HEK293 (cell line): ENCODE measurements around the gene CRTC1.
A peak's percentile ranks its signal among the peaks of the same experiment; 100 is the strongest.

Experiments used
- GFI1B ChIP-seq: fragments of 450-650 bp; formaldehyde crosslinking; IDR thresholded peaks from 2 replicates; pipeline ENCODE4 v1.5.1; 2016; ENCODE audit warnings: missing biosample characterization, missing genetic modification characterization
- HOXA7 ChIP-seq: sonication (generic); formaldehyde crosslinking; IDR thresholded peaks from 2 replicates; pipeline ENCODE4 v1.8.1; 2022; ENCODE audit warnings: missing genetic modification reagents, borderline replicate concordance
- KLF7 ChIP-seq: fragments of 450-650 bp; formaldehyde crosslinking; IDR thresholded peaks from 2 replicates; pipeline ENCODE4 v1.5.1; 2016; ENCODE audit warnings: missing biosample characterization, missing genetic modification characterization, borderline replicate concordance
- RBAK ChIP-seq: fragments of 450-650 bp; formaldehyde crosslinking; IDR thresholded peaks from 2 replicates; pipeline ENCODE4 v1.5.1; 2016; ENCODE audit warnings: missing biosample characterization, missing genetic modification characterization
- REPIN1 ChIP-seq: fragments of 450-650 bp; formaldehyde crosslinking; IDR thresholded peaks from 2 replicates; pipeline ENCODE4 v1.5.1; 2017; ENCODE audit warnings: missing biosample characterization, missing genetic modification characterization, low read depth
- SCRT2 ChIP-seq: fragments of 450-650 bp; formaldehyde crosslinking; IDR thresholded peaks from 2 replicates; pipeline ENCODE4 v1.5.1; 2016; ENCODE audit warnings: missing biosample characterization, missing genetic modification characterization
- ZBTB48 ChIP-seq: fragments of 450-650 bp; formaldehyde crosslinking; IDR thresholded peaks from 2 replicates; pipeline ENCODE4 v1.5.1; 2016; ENCODE audit warnings: missing biosample characterization, missing genetic modification characterization
- ZBTB8A ChIP-seq: fragments of 450-650 bp; formaldehyde crosslinking; IDR thresholded peaks from 2 replicates; pipeline ENCODE4 v1.5.1; 2016; ENCODE audit warnings: missing biosample characterization, missing genetic modification characterization
- ZNF133 ChIP-seq: fragments of 450-650 bp; formaldehyde crosslinking; IDR thresholded peaks from 2 replicates; pipeline ENCODE4 v1.5.1; 2016; ENCODE audit warnings: missing biosample characterization, missing genetic modification characterization
- ZNF19 ChIP-seq: fragments of 450-650 bp; formaldehyde crosslinking; IDR thresholded peaks from 2 replicates; pipeline ENCODE4; 2016; ENCODE audit warnings: missing biosample characterization, missing genetic modification characterization, low read depth
- ZNF324 ChIP-seq: fragments of 450-650 bp; formaldehyde crosslinking; IDR thresholded peaks from 2 replicates; pipeline ENCODE4 v1.5.1; 2016; ENCODE audit warnings: missing biosample characterization, missing genetic modification characterization
- ZNF350 ChIP-seq: fragments of 450-650 bp; formaldehyde crosslinking; IDR thresholded peaks from 2 replicates; pipeline ENCODE4 v1.5.0; 2017; ENCODE audit warnings: missing biosample characterization, mild to moderate bottlenecking, missing genetic modification characterization
- ZNF354C ChIP-seq: fragments of 450-650 bp; formaldehyde crosslinking; IDR thresholded peaks from 2 replicates; pipeline ENCODE4 v1.5.1; 2016; ENCODE audit warnings: missing biosample characterization, missing genetic modification characterization, low read depth, borderline replicate concordance
- ZNF391 ChIP-seq: fragments of 450-650 bp; formaldehyde crosslinking; IDR thresholded peaks from 2 replicates; pipeline ENCODE4 v1.5.1; 2016; ENCODE audit warnings: low read depth, missing biosample characterization, missing genetic modification characterization, borderline replicate concordance
- ZNF394 ChIP-seq: fragments of 450-650 bp; formaldehyde crosslinking; IDR thresholded peaks from 2 replicates; pipeline ENCODE4 v1.5.1; 2016; ENCODE audit warnings: missing biosample characterization, missing genetic modification characterization, mild to moderate bottlenecking, moderate library complexity, borderline replicate concordance
- ZNF48 ChIP-seq: fragments of 450-650 bp; formaldehyde crosslinking; IDR thresholded peaks from 2 replicates; pipeline ENCODE4 v1.5.1; 2016; ENCODE audit warnings: missing biosample characterization, missing genetic modification characterization
- ZNF510 ChIP-seq: fragments of 450-650 bp; formaldehyde crosslinking; IDR thresholded peaks from 2 replicates; pipeline ENCODE4 v1.5.1; 2018; ENCODE audit warnings: mild to moderate bottlenecking, missing genetic modification characterization, missing biosample characterization; ENCODE audit not compliant: insufficient replicate concordance
- ZNF530 ChIP-seq: fragments of 450-650 bp; formaldehyde crosslinking; IDR thresholded peaks from 2 replicates; pipeline ENCODE4 v1.5.1; 2016; ENCODE audit warnings: low read depth, missing biosample characterization, missing genetic modification characterization
- ZNF626 ChIP-seq: fragments of 450-650 bp; sonication (Bioruptor Pico); formaldehyde crosslinking; IDR thresholded peaks from 2 replicates; pipeline ENCODE4 v1.5.1; 2018; ENCODE audit warnings: missing biosample characterization, missing genetic modification characterization, inconsistent platforms
- ZNF664 ChIP-seq: fragments of 450-650 bp; formaldehyde crosslinking; IDR thresholded peaks from 2 replicates; pipeline ENCODE4 v1.5.1; 2016; ENCODE audit warnings: missing biosample characterization, missing genetic modification characterization
- ZNF768 ChIP-seq: fragments of 450-650 bp; formaldehyde crosslinking; IDR thresholded peaks from 2 replicates; pipeline ENCODE4 v1.5.1; 2018; ENCODE audit warnings: missing biosample characterization, mild to moderate bottlenecking, missing genetic modification characterization
- ZNF777 ChIP-seq: fragments of 450-650 bp; formaldehyde crosslinking; IDR thresholded peaks from 2 replicates; pipeline ENCODE4 v1.5.1; 2017; ENCODE audit warnings: missing biosample characterization, missing genetic modification characterization, borderline replicate concordance
- ZNF785 ChIP-seq: fragments of 450-650 bp; formaldehyde crosslinking; IDR thresholded peaks from 2 replicates; pipeline ENCODE4 v1.5.1; 2016; ENCODE audit warnings: missing biosample characterization, missing genetic modification characterization
- ZNF837 ChIP-seq: fragments of 450-650 bp; formaldehyde crosslinking; IDR thresholded peaks from 2 replicates; pipeline ENCODE4 v1.5.1; 2016; ENCODE audit warnings: missing biosample characterization, missing genetic modification characterization
- ZSCAN16 ChIP-seq: fragments of 450-650 bp; formaldehyde crosslinking; IDR thresholded peaks from 2 replicates; pipeline ENCODE4 v1.5.1; 2016; ENCODE audit warnings: missing biosample characterization, missing genetic modification characterization
- ZSCAN30 ChIP-seq: fragments of 450-650 bp; IDR thresholded peaks from 2 replicates; pipeline ENCODE4 v1.5.1; 2018; ENCODE audit warnings: missing biosample characterization, mild to moderate bottlenecking, missing genetic modification characterization, moderate library complexity
- TF ChIP-seq, protein P1 (sequence below): fragments of 450-650 bp; formaldehyde crosslinking; IDR thresholded peaks from 2 replicates; pipeline ENCODE4 v1.5.1; 2016; ENCODE audit warnings: missing biosample characterization, missing genetic modification characterization
- TF ChIP-seq, protein P2 (sequence below): fragments of 450-650 bp; formaldehyde crosslinking; IDR thresholded peaks from 2 replicates; pipeline ENCODE4; 2016; ENCODE audit warnings: missing biosample characterization, missing genetic modification characterization
- TF ChIP-seq, protein P3 (sequence below): fragments of 450-650 bp; formaldehyde crosslinking; IDR thresholded peaks from 2 replicates; pipeline ENCODE4 v1.5.1; 2016; ENCODE audit warnings: missing biosample characterization, missing genetic modification characterization
- TF ChIP-seq, protein P4 (sequence below): fragments of 450-650 bp; formaldehyde crosslinking; IDR thresholded peaks from 2 replicates; pipeline ENCODE4 v1.5.1; 2016; ENCODE audit warnings: missing biosample characterization, missing genetic modification characterization
- TF ChIP-seq, protein P5 (sequence below): fragments of 450-650 bp; formaldehyde crosslinking; IDR thresholded peaks from 2 replicates; pipeline ENCODE4 v1.5.1; 2017; ENCODE audit warnings: missing biosample characterization, missing genetic modification characterization

Gene CRTC1

DNA sequence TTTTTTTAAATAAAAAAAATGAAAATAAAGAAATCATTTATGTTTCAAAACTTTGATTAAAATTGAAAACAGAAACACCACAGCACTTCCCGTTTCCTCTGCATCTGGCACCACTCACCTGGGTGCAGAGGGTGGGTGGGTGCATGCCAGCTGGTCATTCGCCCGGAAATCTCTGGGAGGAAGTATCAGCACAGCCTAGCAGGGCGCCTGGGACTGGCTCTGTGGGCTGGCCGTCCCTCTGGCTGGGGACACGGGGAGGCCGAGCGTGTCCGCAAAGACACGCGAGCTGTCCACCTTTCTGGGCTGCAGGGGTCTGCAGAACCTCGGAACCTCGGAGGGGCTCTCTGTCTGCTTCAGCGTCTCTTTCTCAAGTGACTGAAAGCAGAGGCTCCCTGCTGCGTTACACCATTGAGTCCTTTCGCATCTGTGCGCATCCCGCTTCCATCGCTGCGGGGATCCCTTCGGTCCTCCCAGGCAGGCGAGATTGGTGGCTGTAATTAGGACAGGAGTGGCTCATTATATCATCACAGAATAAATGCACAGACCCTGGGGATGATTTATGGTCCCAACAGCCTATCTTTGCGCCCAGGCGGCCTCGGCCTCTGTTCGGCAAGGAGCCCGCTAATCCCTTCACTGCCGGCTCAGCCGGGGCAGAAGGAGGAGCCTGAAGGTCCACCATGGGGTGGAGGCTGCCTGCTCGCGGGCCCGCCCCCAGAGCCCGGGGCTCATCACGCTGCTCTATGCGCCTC, 17.2 kb downstream of the CRTC1 start (continued):
- TF ChIP-seq, protein P1, sequence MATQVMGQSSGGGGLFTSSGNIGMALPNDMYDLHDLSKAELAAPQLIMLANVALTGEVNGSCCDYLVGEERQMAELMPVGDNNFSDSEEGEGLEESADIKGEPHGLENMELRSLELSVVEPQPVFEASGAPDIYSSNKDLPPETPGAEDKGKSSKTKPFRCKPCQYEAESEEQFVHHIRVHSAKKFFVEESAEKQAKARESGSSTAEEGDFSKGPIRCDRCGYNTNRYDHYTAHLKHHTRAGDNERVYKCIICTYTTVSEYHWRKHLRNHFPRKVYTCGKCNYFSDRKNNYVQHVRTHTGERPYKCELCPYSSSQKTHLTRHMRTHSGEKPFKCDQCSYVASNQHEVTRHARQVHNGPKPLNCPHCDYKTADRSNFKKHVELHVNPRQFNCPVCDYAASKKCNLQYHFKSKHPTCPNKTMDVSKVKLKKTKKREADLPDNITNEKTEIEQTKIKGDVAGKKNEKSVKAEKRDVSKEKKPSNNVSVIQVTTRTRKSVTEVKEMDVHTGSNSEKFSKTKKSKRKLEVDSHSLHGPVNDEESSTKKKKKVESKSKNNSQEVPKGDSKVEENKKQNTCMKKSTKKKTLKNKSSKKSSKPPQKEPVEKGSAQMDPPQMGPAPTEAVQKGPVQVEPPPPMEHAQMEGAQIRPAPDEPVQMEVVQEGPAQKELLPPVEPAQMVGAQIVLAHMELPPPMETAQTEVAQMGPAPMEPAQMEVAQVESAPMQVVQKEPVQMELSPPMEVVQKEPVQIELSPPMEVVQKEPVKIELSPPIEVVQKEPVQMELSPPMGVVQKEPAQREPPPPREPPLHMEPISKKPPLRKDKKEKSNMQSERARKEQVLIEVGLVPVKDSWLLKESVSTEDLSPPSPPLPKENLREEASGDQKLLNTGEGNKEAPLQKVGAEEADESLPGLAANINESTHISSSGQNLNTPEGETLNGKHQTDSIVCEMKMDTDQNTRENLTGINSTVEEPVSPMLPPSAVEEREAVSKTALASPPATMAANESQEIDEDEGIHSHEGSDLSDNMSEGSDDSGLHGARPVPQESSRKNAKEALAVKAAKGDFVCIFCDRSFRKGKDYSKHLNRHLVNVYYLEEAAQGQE (tag by site-specific recombination): no peak
- no peak for TF ChIP-seq HOXA7 (CRISPR knock-in tag)
- no peak for TF ChIP-seq ZNF768 (tag by site-specific recombination)
- TF ChIP-seq ZNF510: no peak
- no peak for TF ChIP-seq ZNF626 (tag by site-specific recombination)
- no peak for TF ChIP-seq ZNF19 (tag by site-specific recombination)
- TF ChIP-seq ZBTB8A: peak; percentile 85
- no peak for TF ChIP-seq ZNF837 (tag by site-specific recombination)
- no peak for TF ChIP-seq ZNF664 (tag by site-specific recombination)
- no peak for TF ChIP-seq ZNF777 (tag by site-specific recombination)
- TF ChIP-seq GFI1B: no peak
- TF ChIP-seq, protein P2, sequence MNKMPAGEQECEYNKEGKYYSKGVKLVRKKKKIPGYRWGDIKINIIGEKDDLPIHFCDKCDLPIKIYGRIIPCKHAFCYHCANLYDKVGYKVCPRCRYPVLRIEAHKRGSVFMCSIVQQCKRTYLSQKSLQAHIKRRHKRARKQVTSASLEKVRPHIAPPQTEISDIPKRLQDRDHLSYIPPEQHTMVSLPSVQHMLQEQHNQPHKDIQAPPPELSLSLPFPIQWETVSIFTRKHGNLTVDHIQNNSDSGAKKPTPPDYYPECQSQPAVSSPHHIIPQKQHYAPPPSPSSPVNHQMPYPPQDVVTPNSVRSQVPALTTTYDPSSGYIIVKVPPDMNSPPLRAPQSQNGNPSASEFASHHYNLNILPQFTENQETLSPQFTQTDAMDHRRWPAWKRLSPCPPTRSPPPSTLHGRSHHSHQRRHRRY (tag by site-specific recombination): peak; percentile 83; the same call in 1 of the 2 replicates
- no peak for TF ChIP-seq RBAK
- no peak for TF ChIP-seq ZNF354C
- no peak for TF ChIP-seq REPIN1 (tag by site-specific recombination)
- TF ChIP-seq, protein P3, sequence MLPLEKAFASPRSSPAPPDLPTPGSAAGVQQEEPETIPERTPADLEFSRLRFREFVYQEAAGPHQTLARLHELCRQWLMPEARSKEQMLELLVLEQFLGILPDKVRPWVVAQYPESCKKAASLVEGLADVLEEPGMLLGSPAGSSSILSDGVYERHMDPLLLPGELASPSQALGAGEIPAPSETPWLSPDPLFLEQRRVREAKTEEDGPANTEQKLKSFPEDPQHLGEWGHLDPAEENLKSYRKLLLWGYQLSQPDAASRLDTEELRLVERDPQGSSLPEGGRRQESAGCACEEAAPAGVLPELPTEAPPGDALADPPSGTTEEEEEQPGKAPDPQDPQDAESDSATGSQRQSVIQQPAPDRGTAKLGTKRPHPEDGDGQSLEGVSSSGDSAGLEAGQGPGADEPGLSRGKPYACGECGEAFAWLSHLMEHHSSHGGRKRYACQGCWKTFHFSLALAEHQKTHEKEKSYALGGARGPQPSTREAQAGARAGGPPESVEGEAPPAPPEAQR: no peak
- TF ChIP-seq, protein P4, sequence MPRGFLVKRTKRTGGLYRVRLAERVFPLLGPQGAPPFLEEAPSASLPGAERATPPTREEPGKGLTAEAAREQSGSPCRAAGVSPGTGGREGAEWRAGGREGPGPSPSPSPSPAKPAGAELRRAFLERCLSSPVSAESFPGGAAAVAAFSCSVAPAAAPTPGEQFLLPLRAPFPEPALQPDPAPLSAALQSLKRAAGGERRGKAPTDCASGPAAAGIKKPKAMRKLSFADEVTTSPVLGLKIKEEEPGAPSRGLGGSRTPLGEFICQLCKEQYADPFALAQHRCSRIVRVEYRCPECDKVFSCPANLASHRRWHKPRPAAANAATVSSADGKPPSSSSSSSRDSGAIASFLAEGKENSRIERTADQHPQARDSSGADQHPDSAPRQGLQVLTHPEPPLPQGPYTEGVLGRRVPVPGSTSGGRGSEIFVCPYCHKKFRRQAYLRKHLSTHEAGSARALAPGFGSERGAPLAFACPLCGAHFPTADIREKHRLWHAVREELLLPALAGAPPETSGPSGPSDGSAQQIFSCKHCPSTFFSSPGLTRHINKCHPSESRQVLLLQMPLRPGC (tag by site-specific recombination): peak; percentile 86
- TF ChIP-seq ZSCAN30 (tag by site-specific recombination): no peak; the same call in 1 of the 2 replicates
- no peak for TF ChIP-seq ZNF785 (tag by site-specific recombination)
- no peak for TF ChIP-seq KLF7 (tag by site-specific recombination)
- no peak for TF ChIP-seq ZNF133 (tag by site-specific recombination)
- no peak for TF ChIP-seq ZNF48 (tag by site-specific recombination)
- no peak for TF ChIP-seq ZNF530 (tag by site-specific recombination)
- TF ChIP-seq ZNF394 (tag by site-specific recombination): peak; percentile 88
- no peak for TF ChIP-seq ZSCAN16
- peak; percentile 90 for TF ChIP-seq ZBTB48 (tag by site-specific recombination)
- TF ChIP-seq ZNF350: no peak
- TF ChIP-seq, protein P5, sequence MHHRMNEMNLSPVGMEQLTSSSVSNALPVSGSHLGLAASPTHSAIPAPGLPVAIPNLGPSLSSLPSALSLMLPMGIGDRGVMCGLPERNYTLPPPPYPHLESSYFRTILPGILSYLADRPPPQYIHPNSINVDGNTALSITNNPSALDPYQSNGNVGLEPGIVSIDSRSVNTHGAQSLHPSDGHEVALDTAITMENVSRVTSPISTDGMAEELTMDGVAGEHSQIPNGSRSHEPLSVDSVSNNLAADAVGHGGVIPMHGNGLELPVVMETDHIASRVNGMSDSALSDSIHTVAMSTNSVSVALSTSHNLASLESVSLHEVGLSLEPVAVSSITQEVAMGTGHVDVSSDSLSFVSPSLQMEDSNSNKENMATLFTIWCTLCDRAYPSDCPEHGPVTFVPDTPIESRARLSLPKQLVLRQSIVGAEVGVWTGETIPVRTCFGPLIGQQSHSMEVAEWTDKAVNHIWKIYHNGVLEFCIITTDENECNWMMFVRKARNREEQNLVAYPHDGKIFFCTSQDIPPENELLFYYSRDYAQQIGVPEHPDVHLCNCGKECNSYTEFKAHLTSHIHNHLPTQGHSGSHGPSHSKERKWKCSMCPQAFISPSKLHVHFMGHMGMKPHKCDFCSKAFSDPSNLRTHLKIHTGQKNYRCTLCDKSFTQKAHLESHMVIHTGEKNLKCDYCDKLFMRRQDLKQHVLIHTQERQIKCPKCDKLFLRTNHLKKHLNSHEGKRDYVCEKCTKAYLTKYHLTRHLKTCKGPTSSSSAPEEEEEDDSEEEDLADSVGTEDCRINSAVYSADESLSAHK (tag by site-specific recombination): peak; percentile 60; the same call in 1 of the 2 replicates
- TF ChIP-seq SCRT2 (tag by site-specific recombination): no peak
- no peak for TF ChIP-seq ZNF391 (tag by site-specific recombination)
- TF ChIP-seq ZNF324: peak; percentile 66; the same call in 1 of the 2 replicates
